Suppressor macrophage treated with lipopolysaccharide for 4 hours (primary cell): ENCODE data around the gene ACTL8.
A peak's percentile ranks its signal among the peaks of the same experiment; 100 is the strongest.

Source experiments
- DNase-seq: peaks from one replicate; pipeline ENCODE4 v3.0.0-alpha.2; 2020

The ACTL8 gene

GRCh38 chr1:17810668-17811067 lies 55.5 kb downstream of the ACTL8 start:
- no peak for DNase-seq

DNA sequence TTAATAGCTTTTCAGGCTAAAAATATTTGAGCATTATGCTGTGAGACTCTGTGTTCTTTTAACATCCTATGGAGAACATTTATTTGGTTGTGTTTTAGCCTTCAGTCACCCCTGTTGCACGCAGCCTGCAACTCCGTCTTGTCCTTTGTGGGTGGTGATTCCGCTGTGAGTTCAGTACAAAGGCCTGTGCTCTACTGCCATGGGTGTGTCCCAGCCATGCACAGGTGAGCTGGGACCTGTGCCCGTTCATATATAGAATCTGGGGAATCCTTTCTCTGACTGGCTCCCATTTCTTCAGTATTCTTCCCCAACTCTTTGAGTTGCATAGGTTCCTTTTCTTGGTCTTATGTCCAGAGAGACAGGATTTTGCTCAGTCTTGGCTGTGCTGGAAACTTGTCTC lies 61.4 kb downstream of the ACTL8 start:
- no peak for DNase-seq

- DNase-seq, result no peak
Observed at GRCh38 chr1:17819129-17819802, 64.1 kb downstream of the ACTL8 start.

GRCh38 chr1:17820198-17820597 lies 65.1 kb downstream of the ACTL8 start:
- DNase-seq, result no peak

DNA sequence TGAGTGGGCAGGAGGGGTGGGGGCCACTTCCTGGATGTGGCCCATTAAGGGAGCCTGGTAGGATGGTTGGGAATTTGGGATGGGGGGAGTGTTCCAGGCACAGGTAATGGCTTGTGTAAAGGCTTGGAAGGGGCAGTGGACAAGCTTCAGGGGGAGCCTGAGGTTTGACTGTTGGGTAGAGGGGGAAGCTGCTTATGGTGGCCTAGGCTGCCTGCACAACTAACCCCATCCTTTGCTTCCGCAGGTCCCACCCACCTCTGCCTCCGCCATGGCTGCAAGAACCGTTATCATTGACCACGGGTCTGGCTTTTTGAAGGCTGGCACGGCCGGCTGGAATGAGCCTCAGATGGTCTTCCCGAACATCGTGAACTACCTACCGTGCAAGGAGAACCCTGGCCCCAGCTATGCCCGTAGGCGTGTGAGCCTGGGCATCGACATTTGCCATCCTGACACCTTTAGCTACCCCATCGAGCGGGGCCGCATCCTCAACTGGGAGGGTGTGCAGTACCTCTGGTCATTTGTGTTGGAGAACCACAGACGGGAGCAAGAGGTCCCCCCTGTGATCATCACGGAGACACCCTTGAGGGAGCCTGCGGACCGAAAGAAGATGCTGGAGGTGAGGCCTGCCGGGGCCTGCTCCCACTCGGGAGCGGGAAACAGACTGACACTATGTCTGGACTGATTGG lies 67.8 kb downstream of the ACTL8 start:
- no peak for DNase-seq

DNA sequence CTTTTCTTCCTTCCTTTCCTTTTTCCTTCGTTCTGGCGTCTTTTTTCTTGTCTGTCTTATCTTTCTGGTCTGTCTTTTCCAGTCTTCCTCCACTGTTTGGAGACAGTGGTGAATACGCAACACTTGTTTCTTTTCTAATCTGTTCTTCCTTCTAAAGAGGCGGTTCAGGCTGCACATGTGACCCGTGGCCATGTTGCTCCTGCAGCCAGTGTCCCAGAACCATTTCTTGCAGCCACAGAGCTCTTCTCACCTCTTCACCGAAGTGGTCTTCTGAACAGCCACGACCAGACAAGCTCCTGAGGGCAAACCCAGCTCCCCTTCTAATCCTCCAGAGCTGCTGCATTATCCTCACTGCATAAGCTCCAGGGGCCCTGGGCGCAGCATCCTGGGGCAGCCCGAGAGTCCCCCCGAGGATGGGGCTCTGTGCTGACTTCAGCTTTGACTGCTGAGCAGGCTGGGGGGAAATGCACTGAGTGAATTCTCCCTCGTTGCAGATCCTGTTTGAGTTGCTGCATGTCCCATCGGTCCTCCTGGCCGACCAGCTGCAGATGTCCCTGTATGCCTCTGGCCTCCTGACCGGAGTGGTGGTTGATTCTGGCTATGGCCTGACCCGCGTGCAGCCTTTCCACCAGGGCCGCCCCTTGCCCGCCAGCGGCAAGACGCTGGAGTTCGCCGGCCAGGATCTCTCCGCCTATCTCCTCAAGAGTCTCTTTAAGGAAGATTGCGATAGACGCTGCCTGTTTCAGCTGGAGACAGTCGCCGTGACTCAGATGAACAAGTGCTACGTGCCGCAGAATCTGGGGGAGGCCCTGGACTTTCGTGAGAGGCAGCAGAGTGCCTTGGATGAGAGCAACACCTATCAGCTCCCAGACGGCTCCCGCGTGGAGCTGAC lies 70.4 kb downstream of the ACTL8 start:
- no peak for DNase-seq

GRCh38 chr1:17826165-17826488 lies 71.0 kb downstream of the ACTL8 start:
- peak; percentile 54 for DNase-seq

DNA sequence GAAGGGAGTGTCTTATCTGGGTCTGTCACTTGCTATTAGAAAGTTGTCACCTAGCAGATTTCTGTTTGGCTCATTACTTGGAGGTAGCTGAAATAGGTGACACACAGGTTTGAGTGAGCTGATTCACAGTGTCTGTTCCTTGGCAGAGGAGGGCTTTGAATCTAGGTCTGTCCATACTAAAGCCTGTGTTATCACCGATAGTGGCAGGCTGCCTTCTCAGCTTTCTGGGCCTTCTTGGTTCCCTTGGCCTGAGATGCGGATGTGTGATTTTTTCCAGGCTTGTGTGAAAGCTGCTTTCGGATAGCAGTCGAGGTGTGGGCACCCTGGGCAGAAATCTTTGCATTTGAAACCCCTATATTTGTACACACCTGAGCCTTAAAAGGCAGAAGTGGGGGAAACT lies 73.9 kb downstream of the ACTL8 start:
- no peak for DNase-seq

DNA sequence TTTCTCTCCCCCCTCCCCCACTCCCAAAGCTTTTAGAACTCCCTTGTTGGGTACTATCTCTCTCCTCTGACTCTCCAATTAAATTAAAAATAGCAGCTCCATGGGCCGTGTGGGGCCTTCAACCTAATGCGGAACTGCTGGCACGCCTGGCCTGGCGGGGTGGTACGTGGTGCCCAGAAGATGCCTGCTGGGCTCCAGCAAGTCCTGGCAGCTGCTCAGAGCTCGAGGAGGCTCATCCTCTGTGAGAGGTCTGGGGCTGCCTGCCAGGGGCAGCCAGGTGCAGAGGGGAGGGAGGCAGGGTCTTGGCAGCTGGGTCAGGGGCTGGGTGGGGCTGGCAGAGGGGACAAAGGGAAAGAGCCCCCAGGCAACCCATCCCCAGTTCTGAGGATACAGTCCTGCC lies 74.4 kb downstream of the ACTL8 start:
- DNase-seq, result no peak

DNA sequence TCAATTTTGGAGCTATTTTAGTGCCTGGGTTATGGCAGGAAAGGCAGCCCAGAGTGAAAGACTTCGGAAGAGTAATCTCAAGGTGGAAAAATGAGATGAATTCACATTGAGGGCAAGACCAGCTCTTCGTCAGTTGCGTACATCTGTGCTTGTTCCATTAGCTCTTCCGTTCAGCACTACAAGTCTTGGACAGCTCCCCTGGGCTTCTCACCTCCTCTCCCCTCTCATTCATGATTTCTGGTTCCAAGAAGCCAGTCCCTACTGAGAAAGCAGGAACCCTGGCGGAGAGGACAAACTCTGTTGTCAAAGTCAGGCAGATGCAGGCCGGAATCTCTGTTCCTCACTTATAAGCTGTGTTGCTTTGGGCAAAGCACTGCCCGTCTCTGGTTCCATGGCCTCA lies 76.5 kb downstream of the ACTL8 start:
- no peak for DNase-seq

DNA sequence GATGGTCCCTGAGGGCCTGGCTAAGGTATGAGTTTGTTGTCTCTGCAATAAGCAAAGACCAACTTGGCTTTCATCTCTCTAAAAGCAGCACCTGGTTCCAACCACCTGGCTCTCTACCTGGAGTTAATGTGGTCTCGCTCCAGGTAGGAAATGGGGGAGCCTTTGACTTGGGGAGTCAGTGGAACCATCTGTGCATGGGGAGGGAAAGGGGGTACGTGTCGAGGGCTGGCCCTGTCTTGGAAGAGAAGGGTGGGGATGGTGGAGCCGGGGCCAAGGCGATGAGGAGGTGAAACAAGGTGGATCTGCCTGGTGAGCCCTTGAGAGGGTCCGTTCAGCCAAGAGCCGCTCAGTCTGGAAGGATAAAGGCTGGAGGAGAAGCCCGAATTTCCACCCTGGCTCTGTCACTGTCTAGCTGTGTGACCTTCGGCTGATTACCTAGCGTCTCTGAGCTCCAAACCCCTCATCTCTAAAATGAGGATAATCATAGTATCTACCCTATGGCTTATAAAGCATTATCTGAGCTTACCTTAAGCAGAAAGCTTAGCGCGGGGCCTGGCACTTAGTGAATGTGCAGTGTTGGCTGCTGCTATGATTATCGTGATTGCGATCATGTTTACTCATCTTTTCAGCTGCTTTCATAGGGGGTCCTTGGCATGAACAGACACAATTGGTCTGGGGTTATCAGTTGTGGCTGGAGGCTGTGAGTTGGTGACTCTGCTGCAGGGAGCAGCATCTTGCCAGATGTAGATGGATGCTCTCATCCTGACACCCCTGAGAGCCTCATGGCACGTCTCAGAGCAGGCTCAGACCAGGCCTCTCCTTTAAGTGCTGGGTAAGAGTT lies 78.7 kb downstream of the ACTL8 start:
- DNase-seq, result no peak

DNA sequence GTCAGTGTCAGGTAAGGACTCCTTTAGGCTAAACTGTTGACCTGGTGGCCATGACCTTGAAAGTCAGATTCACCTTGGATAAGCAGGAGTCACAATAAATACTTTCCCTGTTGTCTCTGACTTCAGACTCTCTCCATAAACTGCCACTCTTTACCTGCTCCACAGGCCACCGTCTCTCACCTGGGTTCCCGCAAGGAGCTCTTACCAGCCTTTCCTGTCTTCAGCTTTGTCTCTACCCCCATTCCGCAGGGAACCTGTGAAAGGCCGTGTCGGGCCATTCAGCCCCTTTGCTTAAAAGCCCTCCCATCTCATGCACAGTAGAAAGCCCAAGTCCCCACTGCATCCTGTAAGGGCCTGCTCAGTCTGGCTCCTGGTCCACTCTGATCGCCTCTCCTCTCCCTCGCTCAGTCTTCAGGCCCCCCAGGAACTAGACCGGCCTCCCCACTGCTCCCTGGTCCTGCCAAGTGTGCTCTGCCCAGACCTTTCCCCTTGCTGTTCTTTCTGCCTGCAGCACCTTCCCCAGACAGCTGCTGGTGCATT lies 79.5 kb downstream of the ACTL8 start:
- no peak for DNase-seq

DNA sequence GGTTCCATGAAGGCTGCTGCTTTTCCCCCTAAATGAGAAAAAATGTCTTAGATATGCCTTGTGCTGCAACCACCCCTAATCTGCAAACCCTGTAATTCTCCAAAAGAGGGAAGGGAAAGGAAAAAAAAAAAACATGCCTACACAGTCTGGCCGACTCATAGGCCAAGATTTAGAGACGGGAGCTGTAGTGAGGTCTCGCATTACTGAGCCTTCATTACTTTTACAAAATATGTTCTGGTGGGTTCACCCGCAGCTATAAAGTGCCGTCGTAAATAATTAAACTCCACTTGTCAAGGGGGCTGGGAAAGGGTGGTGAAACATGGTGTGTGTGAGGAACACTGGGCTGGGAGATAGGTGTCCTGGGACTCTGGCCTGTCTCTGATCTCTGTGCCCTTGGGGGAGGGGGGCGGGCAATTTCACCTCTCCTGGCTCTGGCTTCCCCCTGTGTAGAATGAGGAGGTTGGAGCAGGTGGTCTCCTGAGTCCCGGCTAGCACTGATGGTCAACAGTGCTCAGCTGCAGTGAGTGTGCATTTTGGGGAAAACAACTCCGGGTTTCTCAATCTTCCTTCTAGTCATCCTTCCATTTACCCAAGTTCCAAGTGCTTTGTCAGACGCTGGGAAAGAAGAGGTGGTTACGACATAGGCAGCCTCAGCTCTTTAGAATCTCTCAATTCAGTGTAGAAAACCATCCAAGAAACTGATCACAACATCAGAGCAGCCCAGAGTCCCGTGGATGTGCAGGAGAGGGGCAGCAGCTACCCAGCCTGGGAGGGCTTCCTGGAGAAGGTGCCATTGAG lies 82.3 kb downstream of the ACTL8 start:
- DNase-seq, result no peak

DNA sequence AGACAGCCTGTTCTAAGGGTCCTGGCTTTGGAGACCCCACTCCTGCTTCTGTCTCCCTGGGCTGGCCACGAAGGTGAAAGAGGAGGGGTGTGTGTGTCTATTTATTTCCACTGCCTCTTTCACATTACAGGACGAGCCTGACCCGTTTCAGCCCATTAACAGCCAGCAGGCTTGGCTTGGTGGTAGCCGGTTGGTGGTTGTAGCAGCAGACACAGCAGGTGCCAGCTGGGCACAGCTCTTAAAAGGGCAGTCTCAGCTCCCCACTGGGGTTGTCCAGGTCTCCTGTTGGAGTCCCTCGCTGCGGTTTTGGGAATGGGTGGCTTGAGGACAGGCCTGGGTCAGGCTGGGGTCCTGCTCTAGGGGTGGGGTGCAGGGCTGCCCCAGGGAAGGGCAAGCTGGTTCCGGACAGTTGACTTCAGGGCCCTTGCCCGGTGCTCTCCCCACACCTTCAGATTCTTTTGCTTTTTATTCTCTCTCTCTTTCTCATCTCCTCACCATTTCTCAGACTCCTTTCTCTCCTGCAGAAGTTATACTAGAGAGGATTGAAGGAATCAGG lies 84.6 kb downstream of the ACTL8 start:
- no peak for DNase-seq

DNA sequence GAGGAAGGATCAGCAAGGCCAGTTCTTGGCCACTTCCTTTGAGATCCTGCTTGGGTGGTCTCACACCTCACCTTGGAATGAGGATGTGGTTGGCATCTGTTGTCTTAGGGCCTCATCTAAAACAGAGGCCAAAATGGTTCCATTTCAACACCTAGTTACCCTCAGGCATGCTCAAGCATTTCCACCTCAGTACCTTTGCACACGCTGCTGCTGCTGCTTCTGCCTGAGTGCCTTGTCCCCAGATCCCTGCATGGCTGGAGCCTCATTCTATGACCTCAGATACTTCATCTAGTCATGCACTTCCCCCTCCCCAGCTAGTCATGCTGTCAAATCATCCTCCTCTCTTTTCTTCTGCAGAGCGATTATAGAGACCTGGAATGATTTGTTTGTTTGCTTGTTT lies 86.8 kb downstream of the ACTL8 start:
- DNase-seq, result no peak

GRCh38 chr1:17842686-17843085 lies 87.6 kb downstream of the ACTL8 start:
- DNase-seq, result no peak

GRCh38 chr1:17844185-17844826 lies 89.2 kb downstream of the ACTL8 start:
- DNase-seq, result no peak

GRCh38 chr1:17845583-17845982 lies 90.5 kb downstream of the ACTL8 start:
- no peak for DNase-seq

DNA sequence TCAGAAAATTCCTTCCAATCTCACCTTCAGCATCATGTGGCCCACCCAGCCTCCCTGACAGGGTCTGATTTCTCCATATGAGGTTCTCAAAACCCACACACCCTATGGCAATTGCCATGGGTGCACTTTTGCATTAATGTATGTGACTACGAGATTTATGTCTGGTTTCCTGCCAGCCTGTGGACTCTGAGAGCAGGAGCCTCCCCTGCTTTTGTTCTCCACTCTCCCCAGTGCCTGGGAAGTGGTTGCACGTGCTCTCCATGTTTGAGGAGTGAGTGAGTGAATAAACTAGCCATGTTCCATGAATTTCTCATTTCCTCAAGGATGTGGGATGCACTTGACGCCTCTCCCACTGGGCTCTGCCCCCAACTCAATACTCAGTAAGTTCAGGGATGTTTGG lies 91.2 kb downstream of the ACTL8 start:
- DNase-seq, result no peak

DNA sequence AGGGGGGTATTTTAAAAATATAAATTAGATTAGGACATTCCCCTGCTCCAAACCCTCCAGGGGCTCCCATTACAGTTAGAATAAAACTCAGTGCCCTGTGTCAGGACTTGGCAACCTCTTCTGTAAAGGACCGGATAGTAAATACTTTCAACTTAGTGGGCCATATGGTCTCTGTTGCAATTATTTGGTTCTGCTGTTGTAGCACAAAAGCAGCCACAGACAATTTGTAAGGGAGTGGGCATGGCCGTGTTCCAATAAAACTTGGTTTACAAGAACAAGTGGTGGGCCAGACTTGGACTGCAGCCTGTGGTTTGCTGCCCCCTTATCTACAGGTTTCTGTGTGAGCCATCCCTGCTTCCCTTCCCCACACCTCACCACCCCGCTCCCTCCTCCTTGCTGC lies 92.0 kb downstream of the ACTL8 start:
- DNase-seq, result no peak

DNA sequence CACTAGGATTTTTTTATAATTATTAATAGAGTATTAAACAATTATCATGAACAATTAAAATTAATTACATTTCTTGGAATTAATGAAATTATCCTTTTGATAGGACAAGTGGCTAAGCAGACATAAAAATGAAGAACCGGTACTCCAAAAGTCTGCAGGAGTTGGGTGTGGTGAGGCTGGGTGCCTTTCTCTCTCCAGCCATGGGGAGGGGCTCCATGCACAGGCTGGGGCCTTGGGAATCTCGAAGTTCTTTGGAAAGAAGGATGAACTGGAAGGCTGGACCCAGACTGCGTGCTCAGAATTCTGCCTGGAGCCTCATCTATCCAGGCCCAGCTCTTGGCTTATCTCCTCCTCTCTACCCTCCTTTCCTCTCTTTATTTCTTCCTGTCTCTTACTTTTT lies 94.1 kb downstream of the ACTL8 start:
- DNase-seq, result no peak
